ENCODE results near the gene GLIPR2.
"Not testable (repeated sequence)": the region's sequence is repeated elsewhere in the genome, so short reads cannot be mapped to it uniquely, and the experiment has no call there.

GLIPR2 gene

DNA sequence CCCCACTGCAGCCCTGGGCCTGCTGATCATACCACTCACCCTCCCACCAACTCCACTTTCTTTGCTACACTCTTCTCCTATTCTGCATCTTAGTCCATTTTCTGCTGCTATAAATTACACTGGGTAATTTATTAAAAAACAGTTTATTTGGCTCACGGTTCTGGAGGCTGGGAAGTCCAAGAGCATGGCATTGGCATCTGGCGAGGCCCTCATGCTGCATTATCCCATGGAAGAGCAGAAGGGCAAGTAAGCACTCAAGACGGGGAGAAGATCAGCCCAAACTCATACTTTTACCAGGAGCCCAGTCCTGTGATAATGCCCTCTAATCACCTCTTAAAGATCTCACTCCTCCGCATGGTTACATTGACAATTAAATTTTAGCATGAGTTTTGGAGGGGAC, 9.4 kb downstream of the GLIPR2 start:
- no peak for DNase-seq

- no peak for DNase-seq
Measured at GRCh38 chr9:36146651-36147050, 10.1 kb downstream of the GLIPR2 start.

GRCh38 chr9:36147441-36148175, 11.1 kb downstream of the GLIPR2 start:
- no peak for DNase-seq

GRCh38 chr9:36148311-36149051, 11.9 kb downstream of the GLIPR2 start:
- no peak for DNase-seq

DNA sequence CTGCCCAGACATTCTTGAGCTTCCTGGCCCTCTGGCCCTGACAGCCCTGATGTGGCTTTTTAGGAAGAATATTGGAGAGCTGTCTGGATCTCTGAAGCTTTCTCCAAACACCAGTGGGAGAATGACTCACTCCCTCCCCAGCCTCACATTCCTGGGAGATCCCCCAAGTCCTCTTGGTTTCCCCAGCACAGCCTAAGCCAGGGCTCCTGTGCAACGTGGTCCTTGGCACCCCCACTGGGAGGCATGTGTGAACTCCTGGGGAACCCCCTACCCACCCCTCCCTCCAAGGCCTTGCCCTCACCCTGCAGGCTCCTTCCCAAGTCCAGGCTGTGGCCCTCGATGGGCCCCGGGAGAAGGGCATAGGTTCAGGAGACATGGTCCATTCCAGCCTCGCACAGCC, 12.7 kb downstream of the GLIPR2 start:
- DNase-seq = no peak

GRCh38 chr9:36150574-36151315, 14.2 kb downstream of the GLIPR2 start:
- no peak for DNase-seq

DNA sequence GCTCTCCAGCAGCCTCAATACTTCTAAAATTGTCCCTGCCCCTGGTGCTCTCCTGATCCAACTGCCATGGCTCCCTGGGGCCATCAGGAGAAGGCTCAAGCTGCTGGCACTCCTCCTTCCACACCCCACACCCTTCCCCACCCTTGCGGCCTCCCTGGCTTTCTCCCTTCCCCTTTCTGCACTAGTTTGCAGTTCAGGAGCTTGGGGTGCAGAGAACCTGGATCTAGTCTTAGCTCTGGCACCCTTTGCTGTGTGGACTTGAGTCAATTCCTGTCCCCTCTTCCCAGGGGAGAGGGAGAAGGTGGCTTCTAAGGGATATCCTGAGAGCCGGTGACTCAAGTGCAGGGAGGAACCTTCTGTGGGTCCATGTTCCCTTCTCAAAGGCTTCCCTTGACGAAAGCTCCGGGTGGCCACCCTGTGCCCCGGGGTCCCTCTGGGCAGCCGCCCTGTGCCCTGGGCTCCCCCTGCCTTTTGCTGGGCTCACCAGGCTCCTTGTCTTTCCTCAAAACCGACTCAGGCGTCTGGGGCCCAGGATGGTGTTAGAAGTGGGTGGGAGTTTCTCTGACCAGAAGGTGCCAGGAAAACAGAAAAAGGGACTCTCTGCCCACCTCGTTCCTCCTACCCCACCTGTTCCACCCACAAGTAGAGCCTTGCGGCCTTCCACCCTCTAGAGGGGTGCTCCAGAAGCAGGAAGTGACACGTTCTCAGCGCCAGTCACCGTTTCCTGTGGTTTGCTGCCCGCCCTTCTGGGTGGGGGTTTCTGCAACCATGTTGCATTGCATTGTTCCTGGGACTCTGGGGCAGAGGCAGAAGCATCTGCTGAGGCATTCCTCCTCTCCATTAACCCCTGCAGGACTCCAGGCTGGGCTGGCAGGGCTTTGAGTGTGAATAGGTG, 15.0 kb downstream of the GLIPR2 start:
- no peak for DNase-seq

GRCh38 chr9:36152741-36153438, 16.4 kb downstream of the GLIPR2 start:
- DNase-seq = no peak

GRCh38 chr9:36153746-36154145, 17.2 kb downstream of the GLIPR2 start:
- no peak for DNase-seq

GRCh38 chr9:36154331-36154952, 17.9 kb downstream of the GLIPR2 start:
- no peak for DNase-seq

DNA sequence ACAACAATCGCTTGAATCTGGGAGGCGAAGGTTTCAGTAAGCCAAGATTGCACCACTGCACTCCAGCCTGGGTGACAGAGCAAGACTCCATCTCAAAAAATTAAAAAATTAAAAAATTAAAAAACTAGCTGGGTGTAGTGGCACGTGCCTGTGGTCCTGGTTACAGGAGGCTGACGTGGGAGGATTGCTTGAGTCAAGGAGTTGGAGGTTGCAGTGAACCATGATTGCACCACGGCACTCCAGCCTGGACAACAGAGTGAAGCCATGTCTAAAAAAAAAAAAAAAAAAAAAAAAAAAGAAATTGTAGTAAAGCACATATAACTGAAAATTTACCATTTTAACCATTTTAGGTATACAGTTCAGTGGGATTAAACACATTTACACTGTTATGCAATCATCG, 19.6 kb downstream of the GLIPR2 start:
- no peak for DNase-seq

GRCh38 chr9:36158122-36158521, 21.6 kb downstream of the GLIPR2 start:
- DNase-seq = no peak

- no peak for DNase-seq
Measured at GRCh38 chr9:36158917-36159316, 22.4 kb downstream of the GLIPR2 start.

- not testable (repeated sequence) for DNase-seq
Measured at GRCh38 chr9:36159509-36159908, 23.0 kb downstream of the GLIPR2 start.

DNA sequence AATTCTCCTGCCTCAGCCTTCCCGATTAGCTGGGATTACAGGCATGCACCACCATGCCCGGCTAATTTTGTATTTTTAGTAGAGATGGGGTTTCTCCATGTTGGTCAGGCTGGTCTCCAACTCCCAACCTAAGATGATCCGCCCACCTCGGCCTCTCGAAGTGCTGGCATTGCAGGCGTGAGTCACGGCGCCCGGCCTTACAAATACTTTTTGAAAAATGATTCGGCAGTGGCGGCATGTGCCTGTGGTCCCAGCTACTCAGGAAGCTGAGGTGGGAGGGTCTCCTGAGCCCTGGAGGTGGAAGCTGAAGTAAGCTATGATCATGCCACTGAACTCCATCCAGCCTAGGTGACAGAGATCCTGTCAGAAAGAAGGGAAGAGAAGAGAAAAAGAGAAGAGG, 23.6 kb downstream of the GLIPR2 start:
- not testable (repeated sequence) for DNase-seq

GRCh38 chr9:36161187-36161586, 24.7 kb downstream of the GLIPR2 start:
- no peak for DNase-seq

DNA sequence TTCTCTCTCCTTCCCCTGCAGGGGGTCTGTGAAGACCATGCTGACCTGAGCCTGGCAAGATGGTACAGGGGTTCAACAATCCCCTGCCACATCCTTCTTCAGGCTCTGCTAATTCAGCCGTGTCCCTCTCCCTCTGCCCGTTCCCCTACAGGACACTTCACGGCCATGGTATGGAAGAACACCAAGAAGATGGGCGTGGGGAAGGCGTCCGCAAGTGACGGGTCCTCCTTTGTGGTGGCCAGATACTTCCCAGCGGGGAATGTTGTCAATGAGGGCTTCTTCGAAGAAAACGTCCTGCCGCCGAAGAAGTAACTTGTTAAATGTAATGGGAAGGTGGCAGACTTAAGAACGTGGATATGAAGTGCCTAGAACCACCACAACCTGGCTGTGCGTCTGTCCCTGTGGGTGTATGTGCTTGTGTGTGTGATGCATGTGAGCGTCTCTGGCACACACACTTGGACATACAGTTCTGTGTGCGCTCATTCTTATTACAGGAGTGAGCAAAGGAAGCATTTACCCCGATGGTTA, 25.7 kb downstream of the GLIPR2 start:
- DNase-seq = no peak

GRCh38 chr9:36163049-36163785, 26.7 kb downstream of the GLIPR2 start:
- no peak for DNase-seq

- DNase-seq = no peak
Measured at GRCh38 chr9:36163786-36164170, 27.2 kb downstream of the GLIPR2 start.

GRCh38 chr9:36164372-36164771, 27.8 kb downstream of the GLIPR2 start:
- DNase-seq = no peak

DNA sequence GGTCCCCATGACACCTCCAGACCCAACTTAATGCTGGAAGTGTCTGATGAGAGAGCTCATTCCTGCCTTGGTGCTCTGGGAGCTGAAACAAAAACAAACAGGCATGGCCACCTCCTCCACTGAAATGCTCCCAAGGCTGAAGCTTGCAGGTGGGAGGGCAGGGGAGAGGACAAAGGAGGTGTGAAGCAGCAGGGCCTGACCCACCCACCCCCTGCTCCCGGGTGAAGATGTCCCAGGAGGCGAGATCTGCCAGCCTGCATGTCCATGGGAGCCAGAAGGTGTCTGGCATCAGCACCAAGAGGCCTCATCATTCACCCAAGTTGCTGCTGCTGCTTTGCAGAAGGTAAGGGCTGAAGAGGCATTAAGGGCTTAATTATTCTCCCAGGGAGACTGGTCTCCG, 28.5 kb downstream of the GLIPR2 start:
- DNase-seq = no peak
